ENCODE data around the gene PPP2R3A.

- no peak for TF ChIP-seq CTCF (IDR thresholded peaks at IDR 0.05)
- no peak for TF ChIP-seq POLR2AphosphoS5 (IDR thresholded peaks at IDR 0.05)
Observed at GRCh38 chr3:136018876-136019275, 53.3 kb downstream of the PPP2R3A start.
